ENCODE data around the gene MAP1B.
A peak's percentile ranks its signal among the peaks of the same experiment; 100 is the strongest.

The MAP1B gene

DNA sequence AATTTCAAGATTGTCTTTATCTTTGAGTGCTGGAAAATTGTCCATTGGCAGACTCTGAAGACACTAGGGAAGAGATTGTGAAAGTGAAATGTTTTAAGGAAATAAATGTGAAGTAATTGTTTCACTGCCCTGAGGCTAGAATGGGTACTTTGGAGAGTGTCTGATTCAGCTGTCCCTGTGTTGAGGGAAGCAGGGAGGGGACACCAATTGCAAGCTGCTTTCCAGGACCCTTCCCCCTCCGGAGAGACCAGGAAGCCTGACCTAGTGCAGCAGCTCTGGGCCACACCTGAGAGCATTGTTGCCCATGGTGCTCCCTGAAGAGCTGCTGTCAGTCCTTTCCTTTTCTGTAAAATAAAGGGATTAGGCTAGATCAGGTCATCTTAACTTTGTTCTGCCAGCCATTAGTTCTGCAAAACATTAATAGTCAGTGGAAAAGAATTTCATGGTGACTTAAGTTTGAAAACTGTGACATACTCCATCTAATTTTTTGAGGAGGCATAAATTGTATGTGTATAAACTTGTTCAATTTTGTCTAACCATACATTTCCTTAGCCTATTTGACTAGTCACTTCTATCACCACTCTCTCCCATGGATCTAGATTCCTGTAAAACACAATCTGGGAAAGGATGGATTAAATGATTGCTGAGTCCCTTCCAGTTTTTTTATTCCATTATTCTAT lies 18.8 kb downstream of the MAP1B start:
- in situ Hi-C loops (cut with MboI; ENCODE audit: low pct_unique_long_range_greater_than_20kb, low sequenced_read_pairs), result no loop called here
- no peak for DNase-seq

GRCh38 chr5:72126796-72127195 lies 19.5 kb downstream of the MAP1B start:
- no peak for DNase-seq
- in situ Hi-C loops (cut with MboI; ENCODE audit: low pct_unique_long_range_greater_than_20kb, low sequenced_read_pairs), result no loop called here

DNA sequence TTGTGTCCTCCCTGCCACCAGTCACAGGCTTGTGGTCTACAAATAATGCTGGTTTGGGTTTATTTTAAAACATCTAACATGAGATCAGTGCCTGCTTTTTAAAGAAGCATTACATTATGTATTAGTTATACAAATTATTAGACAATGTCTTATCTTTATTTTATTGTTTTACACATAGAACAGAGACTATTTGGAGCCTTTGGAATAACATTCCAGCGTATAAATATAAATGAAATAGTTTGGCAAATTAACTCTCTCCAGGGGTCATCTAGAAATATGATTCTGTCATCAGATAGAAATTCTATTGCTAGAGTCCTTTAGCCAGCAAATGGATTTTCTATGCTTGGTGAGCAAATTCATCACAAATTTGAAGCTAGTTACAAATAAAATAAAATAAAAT lies 22.4 kb downstream of the MAP1B start:
- no peak for DNase-seq
- in situ Hi-C loops (cut with MboI; ENCODE audit: low pct_unique_long_range_greater_than_20kb, low sequenced_read_pairs), result no loop called here

- no peak for DNase-seq
- in situ Hi-C loops (cut with MboI; ENCODE audit: low pct_unique_long_range_greater_than_20kb, low sequenced_read_pairs), result no loop called here
Measured at GRCh38 chr5:72130351-72130761, 23.1 kb downstream of the MAP1B start.

DNA sequence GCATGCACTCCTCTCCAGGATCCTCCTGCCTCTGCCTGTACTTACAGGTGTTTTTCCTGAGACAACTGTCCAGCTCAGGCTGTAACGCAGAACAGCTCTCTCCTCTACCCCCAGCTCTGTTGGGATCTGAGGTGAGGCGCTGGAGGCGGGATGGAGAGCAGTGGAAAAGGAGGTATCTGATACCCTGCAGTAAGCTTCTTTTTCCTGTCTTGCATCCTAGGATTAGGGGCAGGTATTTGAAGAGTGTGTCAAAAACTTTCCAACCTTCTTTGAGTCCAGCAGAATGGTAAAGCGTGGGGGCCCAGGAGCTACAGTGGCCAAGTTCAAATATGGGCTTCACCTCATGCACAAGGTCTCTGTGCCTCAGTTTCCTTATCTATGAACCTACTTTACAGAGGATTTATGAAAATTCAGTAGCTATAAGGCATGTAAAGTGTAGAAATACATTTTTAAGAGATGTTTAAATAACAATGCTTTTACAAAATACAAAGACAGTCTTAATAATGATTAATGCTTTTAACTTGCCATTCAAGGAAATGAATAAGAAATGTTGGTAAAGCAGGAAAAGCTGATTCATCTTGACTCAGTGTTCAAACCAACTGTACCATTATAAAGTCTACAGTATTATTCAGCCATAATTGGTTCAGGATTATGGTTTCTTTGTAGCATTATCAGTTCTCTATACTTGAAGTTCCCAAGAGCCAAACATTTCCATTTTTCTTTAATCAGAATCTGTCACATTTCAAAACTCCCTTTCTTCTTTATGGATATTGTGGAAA lies 26.1 kb downstream of the MAP1B start:
- in situ Hi-C loops (cut with MboI; ENCODE audit: low pct_unique_long_range_greater_than_20kb, low sequenced_read_pairs), result no loop called here
- DNase-seq, result no peak

DNA sequence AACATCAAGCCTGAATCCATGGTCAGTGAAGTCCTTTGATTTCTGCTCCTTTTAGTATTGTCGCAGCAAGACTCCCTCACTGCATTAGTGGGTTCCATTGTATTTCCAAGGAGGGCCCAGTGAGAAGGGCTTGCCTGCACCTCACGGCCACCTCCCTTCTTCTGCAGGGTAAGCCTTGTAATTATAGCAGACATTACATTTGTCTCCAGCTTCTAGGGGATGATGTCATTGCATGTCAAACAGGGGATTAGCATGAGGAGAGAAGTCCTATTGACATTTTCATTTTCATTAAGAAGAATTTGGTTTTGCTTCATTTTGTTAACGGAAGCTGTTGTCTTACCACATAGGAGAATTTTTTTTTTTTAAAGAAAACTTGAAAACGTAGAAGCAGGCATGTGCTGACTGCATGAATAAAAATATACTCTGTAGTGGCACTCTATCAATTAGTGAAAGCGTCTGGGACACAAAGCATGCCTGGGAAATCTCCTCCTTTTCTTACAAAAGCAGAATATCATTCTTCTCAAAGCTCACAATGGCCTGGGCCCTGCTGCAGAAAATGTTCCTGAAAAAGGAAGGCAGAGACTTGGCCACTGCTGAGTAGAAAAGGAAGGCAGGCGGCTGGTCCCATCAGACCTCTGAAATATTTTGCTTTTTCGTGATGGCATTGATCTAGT lies 27.1 kb downstream of the MAP1B start:
- DNase-seq, result no peak
- in situ Hi-C loops (cut with MboI; ENCODE audit: low pct_unique_long_range_greater_than_20kb, low sequenced_read_pairs), result no loop called here

DNA sequence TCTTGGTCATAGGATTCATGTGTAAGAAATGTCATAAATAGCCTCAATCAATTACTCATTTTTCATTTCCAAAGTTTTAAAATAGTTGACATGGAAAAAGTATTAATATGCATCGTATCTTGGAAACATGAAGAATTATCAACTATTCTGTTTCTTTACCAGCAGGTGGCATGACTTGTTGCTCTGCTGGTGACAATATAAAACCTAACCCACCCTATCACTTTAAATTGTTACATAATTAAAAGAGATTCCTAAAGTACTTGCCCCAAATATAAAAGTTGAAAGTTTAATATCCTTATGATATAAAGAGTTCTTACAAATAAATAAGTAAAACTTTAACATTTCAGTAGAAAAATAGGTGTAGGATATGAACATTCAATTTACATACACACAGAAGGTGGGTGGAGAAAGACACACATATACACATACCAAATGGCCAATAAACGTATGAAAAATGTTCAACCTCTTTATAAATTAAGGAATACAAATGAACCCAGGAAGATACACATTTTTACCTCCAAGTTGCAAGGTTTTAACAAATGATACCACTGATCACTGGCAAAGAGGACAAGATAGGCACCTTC lies 30.6 kb downstream of the MAP1B start:
- in situ Hi-C loops (cut with MboI; ENCODE audit: low pct_unique_long_range_greater_than_20kb, low sequenced_read_pairs), result no loop called here
- DNase-seq, result peak; percentile 29

GRCh38 chr5:72138943-72139521 lies 31.8 kb downstream of the MAP1B start:
- in situ Hi-C loops (cut with MboI; ENCODE audit: low pct_unique_long_range_greater_than_20kb, low sequenced_read_pairs), result no loop called here
- DNase-seq, result peak; percentile 47

- in situ Hi-C loops (cut with MboI; ENCODE audit: low pct_unique_long_range_greater_than_20kb, low sequenced_read_pairs), result no loop called here
- no peak for DNase-seq
Measured at GRCh38 chr5:72140711-72141110, 33.4 kb downstream of the MAP1B start.

DNA sequence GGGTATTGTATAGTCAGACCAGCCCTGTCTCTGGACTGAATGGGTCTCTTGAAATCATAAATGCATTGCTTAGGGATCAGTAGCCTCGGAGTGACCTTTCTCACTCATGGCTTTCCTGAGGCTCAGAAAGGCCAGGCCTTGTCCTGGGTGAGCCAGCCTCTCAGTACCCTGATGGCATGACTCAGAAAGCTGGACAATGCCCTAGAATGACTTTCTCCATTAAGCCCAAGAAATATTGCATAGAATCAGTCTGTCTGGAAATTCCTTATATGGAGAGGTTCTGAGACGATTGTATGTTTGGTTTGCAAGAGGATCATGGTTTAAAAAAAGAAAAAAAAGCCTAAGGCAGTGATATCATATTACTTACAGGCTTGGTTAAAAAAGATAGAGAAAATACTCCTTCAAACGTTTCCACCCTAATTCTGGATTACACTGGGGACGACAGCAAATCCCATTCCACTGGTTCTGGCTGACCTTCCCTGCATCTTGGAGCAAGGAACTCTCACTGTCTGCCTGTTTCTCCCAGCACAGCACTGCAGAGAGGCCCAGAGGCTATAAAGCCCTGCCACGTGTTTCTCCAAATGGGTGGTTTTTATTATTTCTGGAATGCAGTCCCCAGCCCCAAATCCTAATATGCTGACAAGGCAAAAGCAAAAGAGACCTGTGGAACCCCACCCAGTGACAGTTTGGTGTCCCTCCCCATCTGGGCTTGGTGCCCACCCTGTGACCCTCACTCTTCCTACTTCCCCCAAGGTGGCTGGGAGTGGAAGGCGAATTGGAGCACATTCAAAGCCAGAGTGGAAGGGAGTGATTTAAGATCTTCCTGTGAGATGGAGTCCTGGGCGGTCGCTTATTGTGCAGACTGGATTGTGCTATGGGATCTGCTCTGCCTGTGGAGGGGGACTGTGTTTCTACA lies 34.4 kb downstream of the MAP1B start:
- DNase-seq, result no peak
- in situ Hi-C loops (cut with MboI; ENCODE audit: low pct_unique_long_range_greater_than_20kb, low sequenced_read_pairs), result no loop called here

DNA sequence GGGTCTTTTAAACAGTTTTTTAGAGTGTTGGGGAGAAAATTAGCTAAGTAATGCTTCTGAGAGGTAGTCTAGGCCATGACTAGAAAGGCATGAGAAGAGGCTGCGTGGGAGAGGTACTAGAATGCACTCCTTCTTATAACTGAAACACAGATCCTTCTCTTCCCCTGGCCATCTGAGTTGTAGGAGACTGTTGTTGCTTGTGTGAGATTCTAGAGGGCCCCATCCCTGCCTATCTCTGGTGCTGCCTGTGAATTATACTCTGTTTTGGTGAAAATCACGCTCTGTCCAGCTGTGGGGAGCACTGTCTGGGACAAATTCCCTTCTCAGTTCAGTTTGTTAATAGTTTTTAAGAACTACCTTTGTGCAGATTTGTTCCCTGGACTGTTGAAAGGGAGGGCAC lies 37.5 kb downstream of the MAP1B start:
- no peak for DNase-seq
- in situ Hi-C loops (cut with MboI; ENCODE audit: low pct_unique_long_range_greater_than_20kb, low sequenced_read_pairs), result no loop called here

DNA sequence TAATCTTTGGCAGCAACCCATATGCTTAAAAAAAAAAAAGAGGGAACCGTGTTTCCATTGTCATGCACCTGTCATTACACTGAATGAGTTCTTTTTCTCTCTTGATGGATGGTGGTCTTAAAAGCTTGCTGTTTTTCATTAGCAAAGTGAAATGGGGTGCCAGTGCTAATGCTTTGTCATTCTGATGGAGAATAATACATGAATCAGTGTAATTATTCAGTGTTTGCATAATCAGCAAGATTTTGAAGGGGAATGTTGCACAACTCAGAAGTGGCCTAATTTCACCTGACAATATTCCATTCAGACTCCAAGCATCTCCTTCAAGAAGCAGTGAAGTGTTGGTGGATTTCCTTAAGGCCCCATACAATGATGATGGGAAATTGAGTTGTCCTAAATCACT lies 38.1 kb downstream of the MAP1B start:
- in situ Hi-C loops (cut with MboI; ENCODE audit: low pct_unique_long_range_greater_than_20kb, low sequenced_read_pairs), result no loop called here
- no peak for DNase-seq

- in situ Hi-C loops (cut with MboI; ENCODE audit: low pct_unique_long_range_greater_than_20kb, low sequenced_read_pairs), result no loop called here
- DNase-seq, result no peak
Measured at GRCh38 chr5:72146056-72146455, 38.8 kb downstream of the MAP1B start.

GRCh38 chr5:72147569-72147968 lies 40.3 kb downstream of the MAP1B start:
- in situ Hi-C loops (cut with MboI; ENCODE audit: low pct_unique_long_range_greater_than_20kb, low sequenced_read_pairs), result no loop called here
- no peak for DNase-seq

DNA sequence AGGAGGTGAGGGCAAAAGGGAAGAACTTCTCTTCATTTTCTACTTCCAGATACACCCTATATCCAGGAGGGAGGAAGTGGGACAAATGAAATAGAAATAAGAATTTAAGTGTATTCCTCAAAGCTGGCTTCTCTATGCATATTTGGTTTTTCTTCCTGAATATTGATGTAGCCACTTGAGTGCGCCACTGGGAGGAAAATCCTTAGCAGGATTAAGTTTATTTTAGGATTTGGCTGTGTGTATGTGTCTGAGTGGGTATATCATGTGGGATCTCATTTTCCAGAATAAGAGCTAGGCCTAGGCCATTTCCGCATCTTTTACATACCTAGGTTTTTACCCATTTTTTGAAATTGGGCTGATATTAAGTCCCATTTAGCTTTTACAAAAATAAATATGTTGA lies 42.5 kb downstream of the MAP1B start:
- DNase-seq, result no peak
- in situ Hi-C loops (cut with MboI; ENCODE audit: low pct_unique_long_range_greater_than_20kb, low sequenced_read_pairs), result no loop called here

DNA sequence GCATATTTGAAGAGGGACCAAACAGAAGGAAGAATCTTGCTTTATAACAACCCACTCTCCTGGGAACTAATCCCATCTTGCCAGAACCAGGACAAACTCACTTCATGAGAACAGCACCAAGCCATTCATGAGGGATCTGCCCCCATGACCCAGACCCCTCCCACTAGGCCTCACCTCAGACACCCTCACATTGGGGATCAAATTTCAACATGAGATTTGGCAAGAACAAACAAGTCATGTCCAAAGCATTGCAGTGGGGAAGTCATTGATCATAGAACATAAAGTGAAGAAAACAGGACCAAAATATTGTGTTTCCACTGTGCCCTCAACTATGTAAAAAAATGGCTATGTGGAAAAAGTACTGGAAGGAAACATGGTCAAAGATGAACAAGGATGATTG lies 43.9 kb downstream of the MAP1B start:
- no peak for DNase-seq
- in situ Hi-C loops (cut with MboI; ENCODE audit: low pct_unique_long_range_greater_than_20kb, low sequenced_read_pairs), result no loop called here

GRCh38 chr5:72151646-72152045 lies 44.4 kb downstream of the MAP1B start:
- in situ Hi-C loops (cut with MboI; ENCODE audit: low pct_unique_long_range_greater_than_20kb, low sequenced_read_pairs), result no loop called here

GRCh38 chr5:72152545-72152944 lies 45.3 kb downstream of the MAP1B start:
- DNase-seq, result no peak

More at GRCh38 chr5:72151646-72152045, 44.4 kb downstream of the MAP1B start:
- no peak for DNase-seq

DNA sequence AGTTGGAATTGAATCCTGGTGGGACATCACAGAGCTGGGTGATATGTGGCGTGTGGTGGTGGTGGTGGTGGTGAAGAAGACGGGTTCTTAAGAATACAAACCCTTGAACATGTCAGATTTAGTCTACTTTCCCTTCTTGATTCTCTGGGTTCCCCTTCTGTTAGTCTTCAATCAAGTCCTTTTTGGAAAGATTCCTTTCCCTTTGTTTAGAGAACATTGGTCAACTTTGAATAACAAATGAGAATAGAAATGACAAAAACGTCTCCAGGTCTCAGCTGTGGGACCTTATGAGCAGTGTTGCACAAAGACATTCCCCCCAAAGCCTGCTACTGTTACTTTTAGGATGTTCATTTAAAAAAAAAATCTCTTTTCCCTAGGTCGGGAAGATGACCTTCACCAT lies 46.3 kb downstream of the MAP1B start:
- DNase-seq, result no peak
- in situ Hi-C loops (cut with MboI; ENCODE audit: low pct_unique_long_range_greater_than_20kb, low sequenced_read_pairs), result no loop called here

More at GRCh38 chr5:72152545-72152944, 45.3 kb downstream of the MAP1B start:
- in situ Hi-C loops (cut with MboI; ENCODE audit: low pct_unique_long_range_greater_than_20kb, low sequenced_read_pairs), result no loop called here

Data from KBM-7 (cell line).